ENCODE data around the gene SEMA3G.

Gene SEMA3G

GRCh38 chr3:52451237-52452083 lies 6.6 kb upstream of the SEMA3G start:
- Histone ChIP-seq H3K36me3 (ENCODE audit: insufficient read depth, insufficient read length, low read length) (peaks cover 14% of the 10 kb centered on the region), H3K4me1 (ENCODE audit: insufficient read depth, insufficient read length) (peaks cover 49% of the 10 kb centered on the region), H3K27me3 (ENCODE audit: insufficient read depth, insufficient read length) (peaks cover 4% of the 10 kb centered on the region), H3K4me3 (ENCODE audit: insufficient read length, low read depth) (no peak overlapping the region), H3K9ac (ENCODE audit: insufficient read length, low read depth) (no peak overlapping the region), H3K9me3 (ENCODE audit: insufficient read depth, low read length) (no peaks in the 10 kb centered on the region)
- DNase-seq (ENCODE audit: low read depth, low spot score): no peak
- TF ChIP-seq YY1 (IDR thresholded peaks at IDR 0.05; ENCODE audit: insufficient read depth, insufficient read length) (no peak), ZNF274 (IDR thresholded peaks at IDR 0.05; ENCODE audit: low read depth, low read length) (no peak), SUZ12 (IDR thresholded peaks at IDR 0.05; ENCODE audit: extremely low read depth, insufficient read depth, insufficient read length) (no peak)

GRCh38 chr3:52450489-52451236 lies 5.8 kb upstream of the SEMA3G start:
- H3K4me3 ChIP-seq (ENCODE audit: insufficient read length, low read depth): no peak overlapping the region
- H3K4me1 ChIP-seq (ENCODE audit: insufficient read depth, insufficient read length): peaks cover 54% of the 10 kb centered on the region
- peaks cover 11% of the 10 kb centered on the region for H3K27me3 ChIP-seq (ENCODE audit: insufficient read depth, insufficient read length)
- TF ChIP-seq ZNF274 (IDR thresholded peaks at IDR 0.05; ENCODE audit: low read depth, low read length) (no peak), SUZ12 (IDR thresholded peaks at IDR 0.05; ENCODE audit: extremely low read depth, insufficient read depth, insufficient read length) (no peak), YY1 (IDR thresholded peaks at IDR 0.05; ENCODE audit: insufficient read depth, insufficient read length) (no peak)
- H3K9ac ChIP-seq (ENCODE audit: insufficient read length, low read depth): peak overlapping the region; percentile 46
- H3K36me3 ChIP-seq (ENCODE audit: insufficient read depth, insufficient read length, low read length): peaks cover 14% of the 10 kb centered on the region
- H3K9me3 ChIP-seq (ENCODE audit: insufficient read depth, low read length): no peaks in the 10 kb centered on the region
- DNase-seq (ENCODE audit: low read depth, low spot score): no peak

- peaks cover 14% of the 10 kb centered on the region for H3K36me3 ChIP-seq (ENCODE audit: insufficient read depth, insufficient read length, low read length)
- H3K27me3 ChIP-seq (ENCODE audit: insufficient read depth, insufficient read length): peaks cover 14% of the 10 kb centered on the region
- H3K9me3 ChIP-seq (ENCODE audit: insufficient read depth, low read length): no peaks in the 10 kb centered on the region
- H3K9ac ChIP-seq (ENCODE audit: insufficient read length, low read depth): no peak overlapping the region
- TF ChIP-seq ZNF274 (IDR thresholded peaks at IDR 0.05; ENCODE audit: low read depth, low read length) (no peak), YY1 (IDR thresholded peaks at IDR 0.05; ENCODE audit: insufficient read depth, insufficient read length) (no peak), SUZ12 (IDR thresholded peaks at IDR 0.05; ENCODE audit: extremely low read depth, insufficient read depth, insufficient read length) (no peak)
- H3K4me3 ChIP-seq (ENCODE audit: insufficient read length, low read depth): no peak overlapping the region
- H3K4me1 ChIP-seq (ENCODE audit: insufficient read depth, insufficient read length): peaks cover 46% of the 10 kb centered on the region
- DNase-seq (ENCODE audit: low read depth, low spot score): no peak
Measured at GRCh38 chr3:52447512-52448355, 2.8 kb upstream of the SEMA3G start.

- Histone ChIP-seq H3K36me3 (ENCODE audit: insufficient read depth, insufficient read length, low read length) (peaks cover 12% of the 10 kb centered on the region), H3K9ac (ENCODE audit: insufficient read length, low read depth) (peak overlapping the region; percentile 45), H3K9me3 (ENCODE audit: insufficient read depth, low read length) (no peaks in the 10 kb centered on the region), H3K4me1 (ENCODE audit: insufficient read depth, insufficient read length) (peaks cover 39% of the 10 kb centered on the region), H3K4me3 (ENCODE audit: insufficient read length, low read depth) (no peak overlapping the region), H3K27me3 (ENCODE audit: insufficient read depth, insufficient read length) (peaks cover 14% of the 10 kb centered on the region)
- TF ChIP-seq YY1 (IDR thresholded peaks at IDR 0.05; ENCODE audit: insufficient read depth, insufficient read length) (no peak), ZNF274 (IDR thresholded peaks at IDR 0.05; ENCODE audit: low read depth, low read length) (no peak), SUZ12 (IDR thresholded peaks at IDR 0.05; ENCODE audit: extremely low read depth, insufficient read depth, insufficient read length) (no peak)
- DNase-seq (ENCODE audit: low read depth, low spot score): peak; percentile 60
Measured at GRCh38 chr3:52446631-52447511, 2.0 kb upstream of the SEMA3G start.

GRCh38 chr3:52446042-52446441 lies 1.1 kb upstream of the SEMA3G start:
- H3K4me3 ChIP-seq (ENCODE audit: insufficient read length, low read depth): no peak overlapping the region
- DNase-seq (ENCODE audit: low read depth, low spot score): no peak
- peaks cover 33% of the 10 kb centered on the region for H3K4me1 ChIP-seq (ENCODE audit: insufficient read depth, insufficient read length)
- H3K9me3 ChIP-seq (ENCODE audit: insufficient read depth, low read length): no peaks in the 10 kb centered on the region
- peaks cover 14% of the 10 kb centered on the region for H3K27me3 ChIP-seq (ENCODE audit: insufficient read depth, insufficient read length)
- TF ChIP-seq YY1 (IDR thresholded peaks at IDR 0.05; ENCODE audit: insufficient read depth, insufficient read length): no peak
- TF ChIP-seq ZNF274 (IDR thresholded peaks at IDR 0.05; ENCODE audit: low read depth, low read length): no peak
- TF ChIP-seq SUZ12 (IDR thresholded peaks at IDR 0.05; ENCODE audit: extremely low read depth, insufficient read depth, insufficient read length): no peak
- H3K36me3 ChIP-seq (ENCODE audit: insufficient read depth, insufficient read length, low read length): peaks cover 5% of the 10 kb centered on the region
- no peak overlapping the region for H3K9ac ChIP-seq (ENCODE audit: insufficient read length, low read depth)
